Stomach smooth muscle (tissue), 2 donors: ENCODE measurements around the gene HAUS6.

Experiments used
- H3K27ac ChIP-seq: one replicate; pipeline ENCODE4 v1.7.0; 2013; ENCODE audit warnings: mild to moderate bottlenecking, low read length, inconsistent platforms
- H3K27me3 ChIP-seq, 2 donors: one replicate each; pipeline ENCODE4 v1.7.0; 2013; ENCODE audit warnings: low read length in 2 of 2; ENCODE audit not compliant: insufficient read depth in 2 of 2, control insufficient read depth in 1 of 2
- H3K36me3 ChIP-seq, 2 donors: one replicate each; pipeline ENCODE4 v1.7.0; 2013; ENCODE audit warnings: low read length in 2 of 2; ENCODE audit not compliant: control insufficient read depth in 2 of 2, insufficient read depth in 2 of 2
- H3K4me1 ChIP-seq: one replicate; pipeline ENCODE4 v1.7.0; 2013; ENCODE audit warnings: low read length; ENCODE audit not compliant: control insufficient read depth, insufficient read depth
- H3K4me3 ChIP-seq, 2 donors: one replicate each; pipeline ENCODE4 v1.7.0; 2013; ENCODE audit warnings: low read length in 2 of 2
- H3K9ac ChIP-seq, 2 donors: one replicate each; pipeline ENCODE4 v1.7.0; 2013; ENCODE audit warnings: low read length in 2 of 2, mild to moderate bottlenecking in 1 of 2
- H3K9me3 ChIP-seq, 2 donors: one replicate each; pipeline ENCODE4 v1.7.0; 2013; ENCODE audit warnings: low read length in 2 of 2; ENCODE audit not compliant: control insufficient read depth in 2 of 2
- donor health status: healthy.
- donor health status: Pancreatic carcinoma.

Gene HAUS6

GRCh38 chr9:19087106-19088000 lies 15.4 kb downstream of the HAUS6 start:
- no peaks in the 10 kb centered on the region for H3K4me1 ChIP-seq
- H3K36me3 ChIP-seq = peaks cover 3 to 19% of the 10 kb centered on the region in 2 donors
- H3K27ac ChIP-seq = no peak overlapping the region

DNA sequence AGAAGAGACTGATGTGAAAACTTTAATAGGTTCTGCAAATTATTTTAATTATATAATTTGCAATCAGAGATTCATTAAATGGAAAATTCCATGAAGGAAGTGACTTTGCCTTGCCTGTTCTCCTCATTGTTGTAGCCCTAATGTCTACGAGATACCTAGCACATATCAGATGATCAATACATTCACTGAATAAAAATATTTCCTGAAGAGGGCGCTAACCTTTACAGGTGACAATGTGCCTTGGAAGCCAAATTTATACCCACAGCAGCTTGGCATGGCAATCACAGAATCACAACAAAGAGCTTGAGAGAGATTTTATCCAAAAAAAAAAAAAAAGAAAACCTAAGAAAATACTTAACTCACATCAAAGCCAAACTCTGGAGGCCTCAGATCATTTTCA lies 17.4 kb downstream of the HAUS6 start:
- Histone ChIP-seq H3K9me3 (no peaks in the 10 kb centered on the region), H3K36me3 (peaks cover 9 to 12% of the 10 kb centered on the region in 2 donors), H3K4me1 (no peaks in the 10 kb centered on the region), H3K9ac (no peak overlapping the region), H3K27ac (no peak overlapping the region), H3K4me3 (no peak overlapping the region), H3K27me3 (no peaks in the 10 kb centered on the region)

More at GRCh38 chr9:19087106-19088000, 15.4 kb downstream of the HAUS6 start:
- no peak overlapping the region for H3K4me3 ChIP-seq
- H3K27me3 ChIP-seq = no peaks in the 10 kb centered on the region
- no peaks in the 10 kb centered on the region for H3K9me3 ChIP-seq
- H3K9ac ChIP-seq = no peak overlapping the region

- H3K4me1 ChIP-seq = no peaks in the 10 kb centered on the region
- no peak overlapping the region for H3K27ac ChIP-seq
- H3K27me3 ChIP-seq = no peaks in the 10 kb centered on the region
- peaks cover 15 to 16% of the 10 kb centered on the region in 2 donors for H3K36me3 ChIP-seq
- H3K9ac ChIP-seq = no peak overlapping the region
- H3K4me3 ChIP-seq = no peak overlapping the region
- H3K9me3 ChIP-seq = no peaks in the 10 kb centered on the region
Measured at GRCh38 chr9:19074836-19075235, 27.9 kb downstream of the HAUS6 start.

DNA sequence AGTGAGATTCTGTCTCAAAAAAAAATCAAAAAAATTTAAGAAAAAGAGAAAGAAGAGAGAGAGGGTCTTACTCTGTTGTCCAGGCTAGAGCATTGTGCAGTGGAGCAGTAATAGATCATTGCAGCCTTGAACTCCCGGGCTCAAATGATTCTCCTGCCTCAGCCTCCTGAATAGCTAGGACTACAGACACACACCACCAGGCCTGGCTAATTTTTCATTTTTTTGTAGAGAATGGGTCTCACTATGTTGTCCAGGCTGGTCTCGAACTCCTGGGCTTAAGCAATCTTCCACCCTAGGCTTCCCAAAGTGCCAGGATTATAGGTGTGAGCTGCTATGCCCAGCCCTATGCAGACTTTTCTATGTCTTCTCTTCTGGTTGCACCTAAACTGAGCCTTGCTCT lies 28.5 kb downstream of the HAUS6 start:
- peaks cover 16 to 17% of the 10 kb centered on the region in 2 donors for H3K36me3 ChIP-seq

DNA sequence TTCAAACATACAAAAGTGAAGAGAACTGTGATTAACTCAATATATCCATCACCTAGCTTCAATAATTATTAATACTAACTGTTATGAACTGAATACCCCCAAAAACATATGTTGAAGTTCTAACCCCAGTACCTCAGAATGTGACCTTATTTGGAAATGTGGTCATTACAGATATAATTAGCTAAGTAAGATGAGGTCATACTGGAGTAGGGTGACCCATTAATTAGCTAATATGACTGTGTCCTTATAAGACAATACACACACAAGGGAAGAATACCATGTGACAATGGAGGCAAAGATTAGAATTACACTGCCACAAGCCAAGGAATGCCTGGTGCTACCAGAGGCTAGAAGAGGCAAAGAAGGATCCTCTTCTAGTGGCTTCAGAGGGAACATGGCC lies 45.7 kb downstream of the HAUS6 start:
- Histone ChIP-seq H3K27me3 (no peaks in the 10 kb centered on the region), H3K9ac (no peak overlapping the region), H3K4me1 (no peaks in the 10 kb centered on the region), H3K4me3 (no peak overlapping the region), H3K27ac (no peak overlapping the region), H3K9me3 (no peaks in the 10 kb centered on the region), H3K36me3 (peaks cover 7 to 9% of the 10 kb centered on the region in 2 donors)

More for the DNA sequence above, 28.5 kb downstream of the HAUS6 start:
- Histone ChIP-seq H3K9me3 (no peaks in the 10 kb centered on the region), H3K27ac (no peak overlapping the region), H3K27me3 (no peaks in the 10 kb centered on the region), H3K4me3 (no peak overlapping the region), H3K4me1 (no peaks in the 10 kb centered on the region), H3K9ac (no peak overlapping the region)

DNA sequence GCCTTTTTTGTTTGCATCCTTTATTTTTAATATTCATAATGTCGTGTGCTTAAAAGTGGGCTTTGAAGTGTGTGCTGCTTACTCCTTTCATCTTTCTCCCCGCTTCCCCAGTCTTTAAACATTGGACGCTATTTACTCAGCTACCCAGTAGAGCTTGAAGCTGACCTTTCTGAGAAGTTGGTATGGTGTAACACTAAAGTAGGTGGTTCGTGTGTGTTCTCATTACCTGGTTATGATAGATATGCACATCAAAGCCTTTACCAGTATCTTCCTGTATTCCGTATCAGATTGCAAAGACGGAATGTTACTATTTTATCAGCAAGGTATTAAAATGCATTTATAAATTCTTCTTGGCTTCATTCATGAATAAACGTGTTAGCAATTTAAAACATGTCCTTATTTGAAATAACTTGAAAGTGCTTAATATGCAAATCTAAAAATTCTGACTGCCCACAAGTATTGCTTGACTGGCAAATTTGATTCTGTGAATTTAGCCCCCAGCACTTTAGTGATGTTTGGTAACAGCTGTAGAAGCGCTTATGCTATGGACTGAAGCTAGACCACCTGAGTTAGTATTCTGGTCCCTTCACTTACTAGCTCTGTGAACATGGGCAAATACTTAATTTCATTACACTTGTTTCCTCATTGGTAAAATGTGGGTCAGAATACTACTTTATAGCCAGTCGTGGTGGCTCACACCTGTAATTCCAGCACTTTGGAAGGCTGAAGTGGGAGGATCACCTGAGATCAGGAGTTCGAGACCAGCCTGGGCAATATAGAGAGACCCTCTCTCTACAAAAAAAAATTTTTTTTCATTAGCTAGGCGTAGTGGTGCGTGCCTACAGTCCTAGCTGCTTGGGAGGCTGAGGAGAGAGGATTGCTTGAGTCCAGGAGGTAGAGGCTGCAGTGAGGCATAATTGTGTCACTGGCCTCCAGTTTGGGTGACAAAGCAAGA lies 51.8 kb downstream of the HAUS6 start:
- no peaks in the 10 kb centered on the region for H3K27me3 ChIP-seq
- peak overlapping the region; percentile 95 to 98 for H3K9ac ChIP-seq
- peaks cover 0 to 3% of the 10 kb centered on the region in 2 donors for H3K36me3 ChIP-seq
- H3K9me3 ChIP-seq = no peaks in the 10 kb centered on the region
- peak overlapping the region; percentile 98 to 99 for H3K4me3 ChIP-seq
- no peak overlapping the region for H3K27ac ChIP-seq
- peaks cover 19% of the 10 kb centered on the region for H3K4me1 ChIP-seq

GRCh38 chr9:19049917-19050636 lies 52.6 kb downstream of the HAUS6 start:
- no peaks in the 10 kb centered on the region for H3K27me3 ChIP-seq
- H3K36me3 ChIP-seq = peaks cover 0 to 3% of the 10 kb centered on the region in 2 donors
- H3K4me3 ChIP-seq = peak overlapping the region; percentile 98 to 99
- H3K4me1 ChIP-seq = peaks cover 19% of the 10 kb centered on the region
- no peaks in the 10 kb centered on the region for H3K9me3 ChIP-seq
- H3K9ac ChIP-seq = peak overlapping the region; percentile 95 to 98
- H3K27ac ChIP-seq = peak overlapping the region; percentile 96

DNA sequence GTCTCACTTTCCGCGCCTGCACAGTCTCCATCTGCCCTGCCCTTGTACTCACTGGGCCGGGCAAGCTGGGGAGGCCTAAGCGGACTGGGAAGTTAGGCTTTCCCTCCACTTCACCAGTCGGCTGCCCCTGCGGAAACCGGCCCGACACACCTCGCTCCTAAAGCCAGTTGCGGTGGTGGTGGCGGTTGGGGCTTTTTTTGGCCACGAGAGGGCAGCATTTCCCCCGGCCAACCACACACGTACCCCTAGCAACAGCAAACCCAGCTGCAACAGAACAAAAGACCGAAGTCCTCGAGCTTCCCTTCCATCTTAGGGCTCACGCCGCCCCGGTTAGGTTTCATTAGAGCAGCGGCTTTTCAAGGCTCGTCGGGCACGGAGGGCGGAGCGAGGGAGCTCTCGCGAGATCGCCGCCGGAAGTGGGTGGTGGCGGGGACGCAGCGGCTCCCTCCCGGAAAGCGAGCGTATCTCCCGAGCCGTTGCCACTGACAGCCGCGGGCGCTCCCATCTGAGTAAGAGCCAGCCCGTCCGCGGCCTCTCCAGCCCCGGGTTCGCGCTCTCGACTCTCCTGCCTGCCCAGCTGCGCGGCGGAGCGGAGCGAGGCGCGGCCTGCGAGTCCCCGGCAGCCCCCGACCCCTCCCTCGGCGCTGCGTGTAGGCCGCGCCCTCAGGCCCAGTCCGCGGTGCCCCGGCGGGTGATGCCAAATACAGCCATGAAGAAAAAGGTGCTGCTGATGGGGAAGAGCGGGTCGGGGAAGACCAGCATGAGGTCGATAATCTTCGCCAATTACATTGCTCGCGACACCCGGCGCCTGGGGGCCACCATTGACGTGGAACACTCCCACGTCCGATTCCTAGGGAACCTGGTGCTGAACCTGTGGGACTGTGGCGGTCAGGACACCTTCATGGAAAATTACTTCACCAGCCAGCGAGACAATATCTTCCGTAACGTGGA lies 53.5 kb downstream of the HAUS6 start, which contains the start of gene RRAGA:
TSS of gene RRAGA (plus strand) at position 462 of the 951 bp plus-strand sequence. CDS start at position 695, 233 bp downstream.
- Histone ChIP-seq H3K9me3 (no peaks in the 10 kb centered on the region), H3K27ac (peak within 1 kb of the TSS; percentile 96), H3K27me3 (no peaks in the 10 kb centered on the region), H3K4me1 (peaks cover 19% of the 10 kb centered on the region), H3K4me3 (peak within 1 kb of the TSS; percentile 98 to 99), H3K36me3 (peaks cover 0 to 3% of the 10 kb centered on the region in 2 donors), H3K9ac (peak within 1 kb of the TSS; percentile 95 to 98)

DNA sequence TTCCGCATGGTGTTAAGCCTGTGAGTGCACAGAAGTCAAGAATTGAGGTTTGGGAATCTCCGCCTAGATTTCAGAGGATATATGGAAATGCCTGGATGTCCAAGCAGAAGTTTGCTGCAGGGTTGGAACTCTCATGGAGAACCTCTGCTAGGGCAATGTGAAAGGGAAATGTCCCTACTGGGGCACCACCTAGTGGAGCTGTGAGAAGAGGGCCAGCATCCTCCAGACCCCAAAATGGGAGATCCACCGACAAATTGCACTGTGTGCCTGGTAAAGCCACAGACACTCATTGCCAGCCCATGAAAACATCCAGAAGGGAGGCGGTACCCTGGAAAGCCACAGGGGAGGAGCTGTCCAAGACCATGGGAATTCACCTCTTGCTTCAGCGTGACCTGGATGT lies 66.1 kb downstream of the HAUS6 start:
- Histone ChIP-seq H3K9me3 (no peaks in the 10 kb centered on the region), H3K9ac (no peak overlapping the region), H3K27me3 (no peaks in the 10 kb centered on the region), H3K4me3 (no peak overlapping the region), H3K4me1 (no peaks in the 10 kb centered on the region), H3K36me3 (no peaks in the 10 kb centered on the region), H3K27ac (no peak overlapping the region)
